ENCODE measurements around the gene ADAM19.
"Not testable (repeated sequence)": the region's sequence is repeated elsewhere in the genome, so short reads cannot be mapped to it uniquely, and the experiment has no call there.

Gene ADAM19

DNA sequence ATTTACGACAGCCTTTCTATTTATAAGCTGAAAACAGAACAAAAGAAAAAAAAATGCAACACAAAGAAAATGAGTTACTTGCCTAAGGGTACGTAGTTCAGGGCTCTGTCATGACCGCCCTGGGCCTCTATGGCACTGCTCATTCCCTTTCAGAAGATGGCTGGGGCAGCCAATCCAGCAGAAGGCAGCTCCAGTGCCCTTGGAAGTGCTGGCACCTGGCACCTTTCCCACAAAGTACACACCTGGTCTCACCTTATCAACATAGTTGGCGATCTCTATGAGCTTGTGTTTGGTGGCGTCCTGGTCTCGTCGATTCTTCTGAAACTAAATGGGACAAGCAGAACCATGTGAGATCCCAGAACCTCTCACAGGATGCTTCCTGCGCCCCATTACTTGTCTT, 62.4 kb downstream of the ADAM19 start:
- DNase-seq: no peak

DNA sequence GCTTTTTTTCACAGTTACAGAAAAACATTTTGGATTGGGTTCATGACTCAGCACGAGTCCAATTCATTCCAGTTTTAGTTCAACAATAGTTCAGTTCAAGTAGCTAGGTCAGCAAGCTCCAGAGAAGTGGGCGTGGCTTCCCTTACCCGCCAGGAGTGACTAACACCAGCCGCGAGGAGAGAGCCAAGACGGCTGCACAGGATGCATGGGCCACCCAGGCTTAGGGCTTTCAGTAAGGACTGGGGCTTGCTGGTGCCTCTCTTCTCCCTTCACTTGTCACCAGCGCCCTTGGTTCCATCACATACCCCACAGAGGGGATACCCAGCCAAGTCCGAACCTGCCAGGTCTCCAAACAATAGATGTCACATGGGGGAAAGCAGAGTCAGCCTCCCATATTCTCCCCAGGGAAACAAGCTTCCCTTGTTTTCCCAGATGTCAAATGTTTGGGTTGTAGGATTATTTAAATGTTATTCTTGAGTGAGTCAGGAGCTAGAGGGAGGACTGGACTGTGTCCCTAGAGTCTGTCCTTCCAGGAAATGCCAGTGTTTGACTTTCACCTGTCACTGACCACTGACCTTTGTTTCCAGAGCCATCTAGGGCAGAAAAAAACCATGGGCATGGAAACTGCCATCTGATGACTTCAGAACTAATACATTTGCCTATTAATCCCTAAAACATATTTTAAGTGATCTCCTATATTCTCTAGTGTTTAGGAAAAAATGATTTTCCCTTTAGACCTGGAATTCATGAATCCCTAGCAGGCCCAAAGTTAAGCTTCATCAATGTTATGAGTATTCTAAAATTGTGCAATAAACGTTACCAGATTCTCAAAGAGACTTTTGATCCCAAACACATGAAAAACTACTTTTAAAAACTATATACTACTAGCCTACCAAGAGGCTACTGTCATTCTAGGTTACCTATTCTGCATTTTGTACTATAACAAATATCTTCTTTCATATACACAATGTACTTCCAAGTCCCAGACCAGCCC, 63.6 kb downstream of the ADAM19 start:
- DNase-seq: peak; percentile 74

DNA sequence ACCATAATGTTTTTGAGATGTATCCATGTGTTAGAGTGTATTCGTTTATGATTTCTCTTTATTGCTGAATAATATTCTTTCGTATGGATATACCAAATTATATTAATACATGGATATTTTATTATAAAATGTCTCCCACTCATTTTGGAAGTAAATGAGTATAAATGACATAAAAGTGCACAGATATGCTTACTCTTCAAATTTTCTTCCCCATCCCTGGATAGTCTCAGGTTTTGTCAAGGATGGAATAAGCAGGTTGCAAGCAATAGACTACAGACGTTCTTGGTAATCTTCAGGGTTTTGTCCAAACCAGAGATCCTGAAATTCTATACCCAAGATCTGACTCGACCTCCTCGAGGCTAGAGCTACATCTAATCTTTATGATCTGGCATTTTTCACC, 64.9 kb downstream of the ADAM19 start:
- DNase-seq: no peak

DNA sequence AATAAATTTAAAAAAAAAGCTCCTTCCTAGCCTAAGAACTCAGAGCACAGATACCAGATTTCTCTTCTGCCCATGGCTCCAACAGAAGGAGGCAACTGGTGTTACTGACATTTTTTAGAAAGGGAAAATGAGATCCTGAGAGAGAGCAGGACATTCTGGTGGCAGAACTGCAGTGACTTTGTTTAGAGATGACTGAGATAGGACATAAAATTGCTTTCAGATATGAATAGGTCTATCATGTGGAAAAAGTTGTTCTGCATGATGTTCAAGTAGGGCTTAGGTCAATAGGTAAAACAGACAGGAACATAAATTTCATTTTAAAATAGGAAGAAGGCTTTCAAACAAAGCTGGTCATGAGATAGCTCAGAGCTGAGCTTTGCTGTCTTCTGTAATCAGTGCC, 66.0 kb downstream of the ADAM19 start:
- DNase-seq: no peak

DNA sequence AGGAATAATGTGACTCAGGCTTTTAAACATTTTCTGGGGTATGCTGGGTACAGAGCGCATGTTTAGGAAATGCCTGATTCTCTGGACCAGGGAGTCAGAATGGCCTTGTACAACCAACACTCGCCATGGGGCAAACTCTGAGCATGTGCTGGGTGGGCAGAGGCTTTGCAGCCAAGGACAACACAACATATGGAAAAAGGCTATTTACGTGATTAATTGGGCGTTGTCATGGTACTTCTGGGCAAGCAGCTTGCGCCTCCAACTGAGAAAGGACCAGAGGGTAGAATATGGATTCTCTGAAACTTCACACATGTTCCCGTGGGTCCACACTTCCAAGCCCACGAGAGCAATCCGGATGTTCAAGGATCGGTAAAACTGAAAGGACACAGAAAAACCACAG, 66.5 kb downstream of the ADAM19 start:
- DNase-seq: no peak

DNA sequence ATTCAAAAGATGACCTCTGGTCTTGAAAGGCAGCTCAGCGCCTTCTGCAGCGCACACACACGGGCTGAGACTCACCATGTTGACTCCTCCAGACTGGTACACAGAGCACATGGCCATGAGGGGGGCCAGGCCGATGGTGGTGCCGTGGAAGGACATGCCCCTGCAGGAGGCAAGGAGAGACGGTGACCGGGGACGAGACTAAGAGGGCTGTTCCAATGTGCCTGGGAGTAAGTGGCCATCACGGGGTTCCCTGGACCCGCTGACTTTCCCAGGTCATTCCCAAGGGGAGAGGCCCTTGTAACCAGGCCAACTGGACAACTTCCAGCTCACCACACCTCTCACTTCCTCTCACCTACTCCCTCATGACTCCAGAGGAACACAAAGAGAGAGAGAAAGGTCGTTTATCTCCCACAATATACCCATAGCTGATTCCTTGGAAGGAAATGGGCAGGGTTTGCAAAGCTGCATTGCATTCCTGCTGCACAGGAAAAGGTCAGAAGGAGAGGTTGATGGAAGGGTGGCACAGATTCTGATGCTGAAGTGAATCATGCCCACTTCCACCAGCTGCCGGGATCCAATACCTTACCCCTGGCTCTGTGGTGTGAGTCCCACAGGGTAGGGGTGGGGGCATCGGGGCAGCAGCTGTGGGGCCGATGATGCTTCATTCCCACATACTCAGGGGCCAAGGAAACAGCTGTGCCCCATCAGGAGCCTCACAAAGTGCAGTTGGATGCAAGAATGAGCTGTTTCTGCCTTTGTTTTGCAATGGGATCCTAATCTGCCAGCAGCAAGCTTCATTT, 68.4 kb downstream of the ADAM19 start:
- DNase-seq: no peak

DNA sequence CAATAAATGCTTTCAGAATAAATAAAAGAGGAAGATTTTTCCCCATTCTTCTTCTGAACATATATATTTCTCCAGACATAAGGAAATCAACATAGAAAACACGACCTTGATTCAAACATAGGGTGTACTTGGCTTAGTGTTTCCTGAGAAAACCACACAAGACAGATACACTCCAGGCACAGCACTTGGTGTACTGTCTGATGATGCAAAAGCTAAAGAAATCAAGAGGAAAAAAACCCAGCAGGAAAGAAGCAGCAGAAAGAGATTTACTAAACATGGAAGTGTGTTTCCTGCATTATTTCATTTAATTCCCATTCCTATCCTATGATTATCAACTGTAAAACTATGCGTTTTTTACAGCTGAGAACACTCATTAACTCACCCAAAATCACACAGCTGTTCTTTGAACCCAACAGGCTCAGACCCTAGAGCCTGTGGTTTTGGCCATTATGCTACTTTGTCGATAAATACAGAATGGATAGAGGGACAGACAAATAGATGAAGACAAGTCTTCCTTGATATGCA, 69.4 kb downstream of the ADAM19 start:
- no peak for DNase-seq

DNA sequence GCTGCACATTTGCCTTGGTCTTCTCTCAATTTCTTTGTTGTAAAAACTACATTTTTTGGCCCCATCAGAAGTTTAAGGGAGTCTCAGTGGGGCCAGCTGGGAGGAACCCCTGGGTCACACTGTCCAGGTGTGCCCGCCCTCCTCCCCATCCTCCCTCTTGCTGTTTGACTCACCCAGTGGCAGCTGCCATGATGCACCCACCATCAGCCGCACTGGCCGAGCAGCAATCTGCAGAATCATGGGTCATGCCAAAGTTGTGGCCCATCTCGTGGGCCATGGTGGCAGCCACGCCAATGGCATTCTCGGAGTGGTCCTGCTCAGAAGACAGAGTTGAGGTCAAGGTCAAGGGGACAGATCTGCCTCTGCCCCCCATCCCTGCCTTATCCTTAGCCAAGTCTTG, 70.1 kb downstream of the ADAM19 start:
- no peak for DNase-seq

DNA sequence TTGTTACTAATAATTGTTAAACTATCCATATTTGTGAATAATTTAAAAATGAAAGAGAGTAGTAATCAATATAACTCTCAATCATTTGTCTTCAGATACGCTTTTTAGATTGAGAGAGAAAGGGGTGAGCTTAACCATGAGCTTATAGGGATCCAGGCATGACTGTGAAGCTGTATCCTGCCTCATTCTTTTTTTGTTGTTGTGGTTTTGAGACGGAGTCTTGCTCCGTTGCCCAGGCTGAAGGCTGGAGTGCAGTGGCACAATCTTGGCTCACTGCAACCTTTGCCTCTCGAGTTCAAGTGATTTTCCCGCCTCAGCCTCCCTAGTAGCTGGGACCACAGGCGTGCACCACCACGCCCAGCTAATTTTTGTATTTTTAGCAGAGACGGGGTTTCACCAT, 71.5 kb downstream of the ADAM19 start:
- DNase-seq: no peak

DNA sequence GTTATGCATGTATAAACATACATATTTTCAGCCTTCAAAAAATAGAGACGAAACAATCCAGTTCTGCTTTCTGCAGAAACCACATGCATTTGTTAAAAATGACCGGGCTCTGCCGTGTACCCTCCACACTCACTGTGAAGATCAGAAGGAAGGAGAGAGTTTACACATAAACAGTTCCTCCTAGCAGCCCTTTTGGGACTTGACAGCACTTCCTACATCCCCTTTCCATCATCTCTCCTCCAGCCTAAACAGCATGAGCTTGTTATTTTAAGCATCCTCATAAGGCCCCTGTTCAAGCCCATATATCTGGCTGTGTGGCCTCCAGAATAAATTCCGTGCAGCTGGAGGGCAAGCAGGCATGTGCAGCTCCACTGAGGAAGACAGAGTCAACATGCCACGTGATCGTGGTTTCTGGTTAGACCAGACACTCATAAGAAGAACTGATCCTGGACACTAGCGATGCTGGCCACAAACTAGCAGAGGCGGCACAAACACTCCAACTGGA, 73.4 kb downstream of the ADAM19 start:
- peak; percentile 39 for DNase-seq

DNA sequence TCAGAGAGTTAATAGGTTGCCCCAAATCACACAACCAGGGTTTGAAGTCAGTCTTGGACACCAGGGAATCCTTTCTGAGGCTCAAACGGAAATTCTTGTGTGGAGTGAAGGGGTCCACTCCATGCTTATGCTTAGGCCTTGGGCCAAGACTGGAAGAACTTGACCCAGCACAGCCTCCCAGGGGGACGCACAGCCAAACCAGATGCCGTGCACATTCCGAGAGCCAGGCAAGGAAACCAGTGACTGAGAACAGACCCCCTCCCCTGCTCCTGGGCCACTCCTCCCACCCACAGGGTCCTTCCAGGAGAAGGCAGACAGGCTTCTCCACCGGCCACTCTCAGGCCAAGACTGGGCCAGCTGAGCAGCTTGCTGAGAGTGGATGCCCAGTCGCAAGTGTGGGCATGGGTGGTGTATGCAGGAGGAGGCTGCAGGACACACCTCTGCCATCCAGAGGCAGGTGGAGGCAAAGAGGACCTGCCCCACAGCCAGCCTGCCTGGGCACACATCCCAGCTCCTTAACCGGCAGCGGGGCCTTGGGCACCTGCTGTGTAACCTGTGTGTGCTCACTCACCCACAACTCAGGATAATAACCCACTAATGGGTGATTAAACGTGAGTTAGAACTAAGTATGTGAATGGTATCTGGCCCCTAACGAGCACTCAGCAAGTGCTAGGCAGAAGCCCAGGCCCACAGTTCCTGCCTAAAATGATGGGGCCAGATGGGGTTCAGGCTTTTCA, 77.5 kb downstream of the ADAM19 start:
- no peak for DNase-seq

DNA sequence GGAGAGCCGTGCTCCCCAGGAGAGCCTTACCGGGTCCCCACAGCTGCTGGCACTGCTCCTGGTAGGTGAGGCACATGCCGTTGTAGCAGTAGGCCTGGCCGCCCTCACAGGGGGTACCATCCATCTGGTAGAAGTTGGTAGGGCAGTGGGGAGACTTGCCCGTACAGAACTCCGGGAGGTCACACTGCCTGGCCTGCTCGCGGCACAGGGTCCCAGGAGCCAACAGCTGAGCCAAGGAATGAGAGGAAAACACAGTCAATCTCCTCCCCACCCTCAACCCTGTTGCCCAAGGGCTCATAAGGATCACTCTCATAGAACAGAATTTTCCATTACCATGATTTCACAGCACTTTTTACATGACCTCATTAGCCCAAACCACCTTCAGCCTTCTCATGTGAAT, 78.7 kb downstream of the ADAM19 start:
- no peak for DNase-seq

DNA sequence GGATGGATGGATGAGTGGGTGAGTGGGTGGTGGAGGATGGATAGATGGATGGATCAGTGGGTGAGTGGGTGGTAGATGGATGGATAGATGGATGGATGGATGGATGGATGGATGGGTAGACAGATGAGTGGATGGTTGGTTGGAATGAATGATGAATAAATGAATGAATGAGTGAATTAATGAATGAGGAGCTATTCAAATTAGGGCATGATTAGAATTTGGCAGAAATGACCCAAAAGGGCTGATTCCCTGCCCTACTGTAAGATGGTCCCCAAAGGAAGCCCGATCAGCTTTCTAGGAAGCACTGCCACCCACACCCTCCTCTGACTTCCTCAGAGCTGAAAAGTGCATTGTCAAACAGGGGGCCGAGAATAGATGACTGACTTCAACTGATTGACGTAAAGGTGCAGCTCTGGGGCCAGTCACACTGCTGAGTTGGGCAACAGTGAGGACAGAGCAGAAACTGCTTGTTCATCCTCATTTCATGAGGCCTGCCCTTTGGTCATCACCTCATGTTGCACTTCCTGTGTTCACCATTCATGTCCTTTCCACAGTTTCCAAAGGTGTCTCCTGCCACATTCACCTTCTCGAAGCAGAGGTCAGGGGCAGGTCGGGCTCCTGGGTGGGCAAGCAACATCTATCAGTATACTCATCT, 81.3 kb downstream of the ADAM19 start:
- no peak for DNase-seq

DNA sequence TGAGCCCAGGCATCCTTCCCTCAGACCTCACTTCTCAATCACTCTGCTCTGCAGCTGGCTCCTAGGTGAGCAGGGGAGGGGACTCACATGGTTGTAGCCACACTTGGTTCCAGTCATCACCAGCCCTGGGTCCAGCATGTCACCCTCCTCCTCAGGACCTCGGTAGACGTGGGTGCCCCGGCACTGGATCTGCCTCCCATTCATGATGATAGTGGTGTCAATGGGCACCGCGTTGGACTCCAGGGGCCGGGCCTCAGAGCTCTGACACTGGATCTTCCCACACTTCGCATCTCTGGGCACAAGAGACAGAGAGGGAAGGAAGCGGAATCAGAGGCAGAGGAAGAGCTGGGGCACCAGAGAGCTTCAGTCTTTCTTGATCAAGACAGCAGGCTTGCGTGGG, 82.7 kb downstream of the ADAM19 start:
- no peak for DNase-seq

DNA sequence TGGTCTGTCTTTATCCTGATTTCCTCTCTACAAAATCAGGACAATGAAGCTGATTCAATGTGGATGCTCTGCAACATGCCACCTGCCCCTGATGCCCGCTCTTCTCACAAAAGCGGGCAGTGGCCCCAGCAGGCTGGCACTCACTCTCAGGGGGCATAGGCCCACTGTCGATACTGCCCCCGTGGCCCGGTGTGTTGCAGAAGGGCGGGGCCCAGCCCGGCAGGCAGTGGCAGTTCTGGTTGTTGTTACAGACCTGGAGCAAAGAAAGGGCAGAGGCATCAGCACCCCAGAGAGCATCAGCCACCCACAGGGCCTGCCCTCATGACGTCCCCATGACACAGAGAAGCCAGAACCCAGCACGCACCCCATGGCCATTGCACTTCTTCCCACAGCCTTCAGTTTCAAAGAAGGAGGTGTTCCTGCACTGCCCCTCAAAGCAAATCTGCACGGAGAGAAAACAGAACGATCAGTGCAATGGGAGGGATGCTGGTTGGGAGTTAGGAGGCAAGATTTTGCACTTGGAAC, 84.0 kb downstream of the ADAM19 start:
- DNase-seq: no peak

DNA sequence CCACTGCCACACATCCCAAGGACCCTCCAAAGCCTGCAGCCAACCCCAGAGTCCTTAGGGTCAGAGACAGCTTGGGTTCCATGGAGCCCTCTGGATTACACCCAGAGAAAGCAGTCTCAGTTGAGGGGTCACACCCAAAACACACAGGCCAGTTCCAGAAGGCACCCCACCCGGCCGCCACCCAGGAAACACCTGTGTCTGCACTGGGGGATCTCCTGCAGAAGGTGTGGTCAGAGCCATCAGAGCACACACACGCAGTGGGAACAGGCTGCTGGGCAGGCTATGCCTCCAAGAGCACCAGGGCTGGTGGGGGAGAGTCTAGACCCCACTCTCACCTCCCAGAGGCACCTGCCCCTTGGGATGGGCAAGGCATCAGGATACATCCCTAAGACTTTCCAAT, 88.2 kb downstream of the ADAM19 start:
- no peak for DNase-seq

DNA sequence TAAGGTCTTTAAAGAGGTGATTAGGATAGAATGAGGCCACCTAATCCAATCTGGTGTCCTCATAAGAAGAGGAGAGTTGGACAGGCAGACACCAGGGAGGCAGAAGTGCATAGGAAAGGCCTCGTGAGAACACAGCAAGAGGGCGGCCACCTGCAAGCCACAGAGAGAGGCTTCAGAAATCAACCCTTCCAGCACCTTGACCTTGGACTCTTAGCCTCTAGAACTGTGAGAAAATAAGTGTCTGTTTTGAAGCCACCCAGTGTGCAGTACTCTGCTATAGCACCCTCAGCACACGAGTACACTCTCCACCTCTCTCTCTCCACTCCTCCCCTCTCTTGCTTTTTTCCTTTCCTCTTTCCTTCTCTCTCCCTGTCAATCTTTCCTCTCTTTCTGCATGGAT, 88.7 kb downstream of the ADAM19 start:
- DNase-seq: no peak

DNA sequence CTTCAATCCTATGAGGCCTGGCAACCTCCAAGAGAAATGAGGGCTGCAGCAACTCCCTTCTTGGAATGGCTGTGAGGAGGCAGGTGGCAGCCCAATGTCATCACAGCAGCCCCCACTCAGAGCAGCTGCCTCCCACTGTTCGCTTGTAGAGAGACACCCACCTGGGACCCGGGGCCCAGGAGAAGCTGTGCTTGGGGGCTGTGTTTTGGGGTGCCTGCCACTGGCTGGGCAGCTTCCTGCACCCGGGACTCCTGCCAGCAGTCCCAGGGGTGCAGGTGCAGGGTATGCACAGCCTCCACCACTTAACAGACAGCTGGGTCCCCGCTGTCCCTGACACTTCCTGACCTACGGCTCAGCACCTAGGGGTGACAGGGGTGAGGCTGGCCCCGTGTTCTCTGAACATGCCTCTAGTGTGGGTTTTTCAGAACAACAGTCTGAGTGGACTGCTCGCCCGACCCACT, 89.3 kb downstream of the ADAM19 start:
- DNase-seq: no peak

DNA sequence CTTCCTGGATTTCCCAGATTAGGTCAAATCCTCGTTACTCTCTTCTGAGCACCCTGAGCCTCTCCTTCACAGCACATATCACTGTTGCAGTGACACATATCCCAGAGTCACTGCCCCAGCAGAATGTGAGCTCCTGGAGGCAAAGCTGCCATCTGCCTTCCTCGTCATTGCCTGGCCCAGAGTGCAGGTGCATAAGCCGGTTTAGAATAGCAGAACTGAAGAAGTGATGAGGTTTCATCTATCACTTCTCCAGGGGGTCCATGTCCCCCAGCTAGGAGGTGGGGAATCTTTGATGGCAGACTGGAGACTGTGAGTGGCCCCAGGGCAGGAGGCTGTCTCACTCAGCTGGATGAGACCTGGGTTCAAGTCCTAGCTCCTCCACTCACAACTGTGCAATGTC, 89.8 kb downstream of the ADAM19 start:
- no peak for DNase-seq

DNA sequence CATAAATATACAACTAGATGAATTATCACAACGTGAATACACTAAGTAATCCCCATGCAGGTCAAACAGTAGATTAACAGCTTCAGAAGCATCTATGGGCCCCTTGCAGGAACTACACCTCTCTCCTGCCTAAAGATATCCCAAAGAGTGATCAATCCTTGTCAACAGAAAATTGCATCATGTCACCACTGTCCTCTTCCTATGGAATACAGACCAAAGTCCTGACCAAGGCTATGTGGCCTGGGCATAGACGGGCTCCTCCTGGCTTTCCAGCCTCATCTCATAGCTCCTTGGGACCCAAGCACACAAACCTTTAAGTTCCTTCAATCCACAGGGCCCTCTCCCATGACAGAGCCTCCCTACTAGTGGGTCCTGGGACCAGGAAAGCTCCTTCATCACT, 90.2 kb downstream of the ADAM19 start:
- no peak for DNase-seq

DNA sequence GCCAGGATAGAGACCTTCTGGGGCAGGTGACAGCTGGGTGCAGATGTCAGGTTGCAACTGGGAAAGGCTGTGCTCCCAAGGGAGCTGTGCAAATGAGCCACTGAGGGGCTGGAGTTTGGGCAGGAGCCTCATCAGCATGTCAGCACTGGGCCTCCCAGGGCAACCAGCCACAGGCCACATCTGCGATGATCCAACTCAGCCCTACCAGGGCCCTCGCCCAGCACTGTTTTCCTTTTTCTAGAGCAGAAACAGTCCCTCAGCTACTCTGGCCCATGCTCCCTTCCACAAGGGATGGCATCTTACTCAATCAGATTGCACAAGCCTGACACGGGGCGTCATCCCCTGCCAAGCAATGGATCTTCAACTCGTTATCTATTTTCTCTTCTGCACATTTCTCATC, 90.8 kb downstream of the ADAM19 start:
- DNase-seq: no peak

DNA sequence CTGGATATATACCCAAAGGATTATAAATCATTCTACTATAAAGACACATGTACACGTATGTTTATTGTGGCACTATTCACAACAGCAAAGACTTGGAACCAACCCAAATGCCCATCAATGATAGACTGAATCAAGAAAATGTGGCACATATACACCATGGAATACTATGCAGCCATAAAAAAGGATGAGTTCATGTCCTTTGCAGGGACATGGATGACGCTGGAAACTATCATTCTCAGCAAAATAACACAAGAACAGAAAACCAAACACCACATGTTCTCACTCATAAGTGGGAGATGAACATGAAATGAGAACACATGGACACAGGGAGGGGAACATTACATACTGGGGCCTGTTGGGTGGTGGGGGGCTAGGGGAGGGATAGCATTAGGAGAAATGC, 92.9 kb downstream of the ADAM19 start:
- DNase-seq: not testable (repeated sequence)

Data from activated CD4-positive, alpha-beta T cell treated with anti-CD3 and anti-CD28 coated beads, Interleukin-10, Interleukin-2, amounts not matched to agents 100 ng/mL and 50 ng/mL, durations not matched to agents 16 hours and 8 hours (primary cell).